Breast epithelium (tissue), 3 donors: ENCODE data around the gene ANGPT4.

Experiments
- POLR2AphosphoS5 ChIP-seq, 3 donors: sonication (generic); formaldehyde crosslinking; IDR thresholded peaks; one replicate each; pipeline ENCODE4 v1.6.1; 2017; ENCODE audit warnings: antibody characterized with exemption in 3 of 3
- TF ChIP-seq, protein P1 (sequence below), 3 donors: fragments of 450-650 bp; IDR thresholded peaks; one replicate each; pipeline ENCODE4 v1.5.1; 2016 to 2017; ENCODE audit warnings: antibody characterized with exemption in 3 of 3, mild to moderate bottlenecking in 3 of 3, moderate library complexity in 3 of 3

- TF ChIP-seq, protein P1, sequence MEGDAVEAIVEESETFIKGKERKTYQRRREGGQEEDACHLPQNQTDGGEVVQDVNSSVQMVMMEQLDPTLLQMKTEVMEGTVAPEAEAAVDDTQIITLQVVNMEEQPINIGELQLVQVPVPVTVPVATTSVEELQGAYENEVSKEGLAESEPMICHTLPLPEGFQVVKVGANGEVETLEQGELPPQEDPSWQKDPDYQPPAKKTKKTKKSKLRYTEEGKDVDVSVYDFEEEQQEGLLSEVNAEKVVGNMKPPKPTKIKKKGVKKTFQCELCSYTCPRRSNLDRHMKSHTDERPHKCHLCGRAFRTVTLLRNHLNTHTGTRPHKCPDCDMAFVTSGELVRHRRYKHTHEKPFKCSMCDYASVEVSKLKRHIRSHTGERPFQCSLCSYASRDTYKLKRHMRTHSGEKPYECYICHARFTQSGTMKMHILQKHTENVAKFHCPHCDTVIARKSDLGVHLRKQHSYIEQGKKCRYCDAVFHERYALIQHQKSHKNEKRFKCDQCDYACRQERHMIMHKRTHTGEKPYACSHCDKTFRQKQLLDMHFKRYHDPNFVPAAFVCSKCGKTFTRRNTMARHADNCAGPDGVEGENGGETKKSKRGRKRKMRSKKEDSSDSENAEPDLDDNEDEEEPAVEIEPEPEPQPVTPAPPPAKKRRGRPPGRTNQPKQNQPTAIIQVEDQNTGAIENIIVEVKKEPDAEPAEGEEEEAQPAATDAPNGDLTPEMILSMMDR (IDR thresholded peaks at IDR 0.05), result no peak
- TF ChIP-seq POLR2AphosphoS5 (IDR thresholded peaks at IDR 0.05), result no peak
Measured at GRCh38 chr20:934186-934840, 18.2 kb upstream of the ANGPT4 start.
